HG03097 (cell line): ENCODE data around the gene APOH.

Source experiments
- ATAC-seq: cut with Tn5 transposase; IDR thresholded peaks from one replicate; pipeline ENCODE4 v1.9.1; 2021; ENCODE audit not compliant: unreplicated experiment, low FRiP score

The APOH gene

GRCh38 chr17:66198242-66198641 lies 31.0 kb downstream of the APOH start:
- no peak for ATAC-seq

GRCh38 chr17:66192378-66192687 lies 36.9 kb downstream of the APOH start:
- no peak for ATAC-seq

GRCh38 chr17:66191593-66192377 lies 37.4 kb downstream of the APOH start, which contains the start of gene CEP112:
TSS of gene CEP112 (minus strand) at chr17:66192133.
- no peak for ATAC-seq

GRCh38 chr17:66190738-66191592 lies 38.2 kb downstream of the APOH start:
- ATAC-seq: no peak

GRCh38 chr17:66187718-66188117 lies 41.5 kb downstream of the APOH start:
- no peak for ATAC-seq

DNA sequence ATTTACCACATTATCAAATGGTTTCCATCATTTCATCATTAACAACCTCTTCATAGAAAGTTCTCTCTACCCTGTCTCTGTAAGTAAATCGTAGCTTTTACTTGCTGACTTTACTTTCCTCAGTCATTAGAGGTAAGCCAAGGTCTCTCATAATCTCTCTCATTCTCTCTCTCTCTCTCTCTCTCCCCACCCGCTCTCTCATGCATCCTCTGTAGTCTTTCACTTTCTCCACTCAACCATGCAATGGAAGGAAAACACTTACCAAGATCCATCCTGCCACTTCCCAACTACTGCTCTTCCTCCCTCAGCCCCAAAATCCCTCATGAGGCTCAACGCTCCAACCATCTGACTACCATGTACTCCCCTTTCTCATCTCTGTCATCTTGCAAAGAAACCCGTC lies 43.4 kb downstream of the APOH start:
- ATAC-seq: no peak

GRCh38 chr17:66184392-66184791 lies 44.8 kb downstream of the APOH start:
- no peak for ATAC-seq

DNA sequence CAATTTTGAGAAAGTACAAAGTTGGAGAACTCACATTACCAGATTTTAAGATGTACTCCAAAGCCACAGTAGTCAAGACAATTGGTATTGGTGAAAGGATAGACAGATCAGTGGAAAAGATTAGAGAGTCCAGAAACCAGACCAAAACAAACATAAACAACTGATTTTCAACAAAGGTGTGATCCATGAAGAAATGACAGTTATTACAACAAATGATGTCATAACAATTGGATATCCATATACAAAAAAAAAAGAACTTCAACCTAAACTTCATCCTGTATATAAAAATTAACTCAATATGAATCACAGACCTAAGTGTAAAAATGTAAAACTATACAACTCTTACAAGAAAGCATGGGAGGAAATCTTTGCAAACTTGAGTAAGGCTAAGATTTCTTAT lies 45.7 kb downstream of the APOH start:
- ATAC-seq: no peak

DNA sequence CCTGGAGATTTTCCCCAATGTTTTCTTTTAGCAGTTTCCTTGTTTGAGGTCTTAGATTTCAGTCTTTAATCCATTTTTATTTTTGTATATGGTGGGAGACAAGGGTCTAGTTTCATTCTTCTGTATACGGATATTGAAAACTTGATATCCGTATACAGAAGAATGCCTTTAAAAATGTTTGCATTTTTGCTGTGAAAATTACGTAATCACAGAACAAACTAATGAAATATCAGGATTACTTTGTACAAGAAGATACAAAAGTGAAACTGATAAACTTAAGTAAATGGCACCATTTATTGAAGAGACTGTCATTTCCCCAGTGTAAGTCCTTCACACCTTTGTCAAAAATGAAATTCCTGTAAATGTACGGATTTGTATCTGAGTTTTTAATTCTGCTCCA lies 50.6 kb downstream of the APOH start:
- no peak for ATAC-seq

GRCh38 chr17:66177048-66177447 lies 52.2 kb downstream of the APOH start:
- ATAC-seq: no peak

GRCh38 chr17:66175892-66176291 lies 53.3 kb downstream of the APOH start:
- no peak for ATAC-seq

DNA sequence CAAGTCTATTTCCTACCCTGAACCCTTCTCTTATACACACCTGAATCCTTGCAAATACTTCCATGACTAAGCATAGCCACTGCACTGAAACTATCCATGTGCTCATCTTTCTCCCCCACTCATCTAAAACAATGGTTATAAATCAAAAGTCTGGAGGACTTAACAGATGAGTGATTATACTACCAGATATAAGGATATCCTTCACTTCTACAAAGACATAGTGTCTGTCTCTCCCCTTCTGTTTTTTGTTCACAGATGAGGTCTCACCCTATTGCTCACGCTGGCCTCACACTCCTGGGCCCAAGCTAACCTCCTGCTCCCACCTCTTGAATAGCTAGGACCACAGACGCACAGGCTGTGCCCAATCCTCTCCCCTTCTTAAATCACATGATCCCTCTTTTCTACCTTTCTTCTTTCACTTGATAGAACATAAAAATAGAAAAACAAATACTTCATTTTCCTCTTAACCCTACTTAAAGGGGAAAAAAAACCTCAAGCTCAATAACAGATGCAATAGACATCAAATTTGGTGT lies 56.5 kb downstream of the APOH start:
- ATAC-seq: no peak

- ATAC-seq: no peak
Measured at GRCh38 chr17:66172144-66172543, 57.1 kb downstream of the APOH start.

GRCh38 chr17:66171692-66172091 lies 57.5 kb downstream of the APOH start:
- no peak for ATAC-seq

GRCh38 chr17:66171172-66171571 lies 58.0 kb downstream of the APOH start:
- ATAC-seq: no peak

- no peak for ATAC-seq
Measured at GRCh38 chr17:66169839-66170238, 59.4 kb downstream of the APOH start.

DNA sequence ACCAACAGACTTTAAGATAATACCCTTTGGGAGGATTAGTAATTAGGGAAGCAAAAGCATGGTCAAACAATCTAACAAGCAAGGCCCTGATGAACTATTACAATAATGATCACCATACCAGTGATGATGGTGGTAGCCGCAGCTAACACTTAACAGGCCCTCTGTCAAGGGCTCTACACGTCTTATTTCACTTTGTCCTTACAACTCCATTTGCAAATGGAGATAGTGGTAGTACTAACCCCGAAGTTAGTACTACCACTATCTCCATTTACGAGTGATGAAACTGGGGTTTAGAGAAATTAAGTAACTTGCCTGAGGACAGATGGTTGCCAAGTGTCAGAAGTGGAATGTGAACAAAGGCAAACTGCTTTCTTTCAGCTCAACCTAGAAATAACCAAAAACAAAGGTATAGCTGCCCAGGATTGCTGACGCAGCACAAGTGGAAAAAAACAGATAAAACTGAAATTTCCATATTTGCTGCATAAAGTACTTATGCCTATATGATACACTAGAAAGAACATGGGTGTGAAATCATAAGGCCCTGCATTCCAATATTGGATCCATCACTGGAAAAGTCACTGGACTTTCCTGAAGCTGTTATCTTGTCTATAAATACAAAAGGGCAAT lies 61.9 kb downstream of the APOH start:
- ATAC-seq: no peak

DNA sequence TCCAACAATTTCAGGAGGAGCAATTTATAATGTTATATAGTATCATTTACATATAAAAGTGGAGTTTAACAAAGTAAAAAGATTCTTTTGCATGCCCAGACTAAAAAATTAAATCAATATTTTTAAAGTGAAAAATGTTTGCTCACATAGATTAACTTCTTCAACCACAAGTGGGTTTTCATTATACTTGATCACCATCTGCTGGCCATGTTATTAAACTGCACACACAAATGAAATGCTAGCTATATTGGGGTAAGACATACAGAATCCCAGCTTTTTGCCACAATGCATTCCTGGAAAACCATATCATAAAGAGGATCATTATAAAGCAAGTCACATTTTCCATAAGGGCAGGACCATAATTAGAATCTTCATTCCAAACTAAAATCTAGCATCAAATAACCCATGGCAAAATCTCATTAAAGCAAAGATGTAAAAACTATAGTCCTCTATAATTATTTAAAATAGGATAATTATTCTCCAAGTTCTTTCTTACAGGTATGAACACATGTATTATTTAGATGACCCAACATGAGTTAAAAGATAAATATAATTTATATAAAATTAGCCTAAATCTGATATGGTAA lies 63.6 kb downstream of the APOH start:
- ATAC-seq: no peak
